Activated CD4-positive, alpha-beta T cell treated with anti-CD3 and anti-CD28 coated beads for 24 hours (primary cell): Measurements from ENCODE around the gene IL34.

Experiments
- DNase-seq, 2 donors: peaks; one replicate each; pipeline ENCODE4 v3.0.0-alpha.2; 2020; ENCODE audit warnings: low read depth in 2 of 2

The IL34 gene

DNA sequence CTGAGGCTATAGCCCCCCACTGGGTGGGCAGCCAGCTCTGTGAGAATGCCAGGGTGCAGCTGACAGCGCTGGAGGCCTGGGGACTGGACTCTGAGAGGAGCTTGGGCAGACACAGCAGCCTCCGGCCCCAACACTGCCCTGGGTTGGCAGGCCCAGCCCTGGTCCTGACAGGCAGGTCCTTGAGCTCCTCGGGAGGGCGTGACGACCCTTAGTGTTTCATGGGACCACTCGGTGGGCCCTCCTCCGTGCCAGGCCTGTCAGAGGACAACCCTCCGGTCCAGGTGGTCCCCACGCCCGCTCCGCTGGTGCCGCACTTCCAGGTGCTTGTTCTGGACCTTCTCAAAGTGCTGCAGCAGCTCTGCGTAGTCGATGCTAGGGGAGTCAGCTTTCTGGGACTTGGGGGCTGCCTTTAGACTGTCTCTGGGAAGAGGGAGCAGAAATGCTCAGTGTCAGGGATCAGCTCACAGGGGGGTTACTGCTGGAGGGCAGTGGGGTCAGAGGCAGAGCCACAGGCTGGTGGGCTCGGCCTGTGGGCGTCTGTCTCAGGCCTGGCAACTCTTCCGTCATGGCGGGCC, 41.4 kb downstream of the IL34 start:
- no peak for DNase-seq

DNA sequence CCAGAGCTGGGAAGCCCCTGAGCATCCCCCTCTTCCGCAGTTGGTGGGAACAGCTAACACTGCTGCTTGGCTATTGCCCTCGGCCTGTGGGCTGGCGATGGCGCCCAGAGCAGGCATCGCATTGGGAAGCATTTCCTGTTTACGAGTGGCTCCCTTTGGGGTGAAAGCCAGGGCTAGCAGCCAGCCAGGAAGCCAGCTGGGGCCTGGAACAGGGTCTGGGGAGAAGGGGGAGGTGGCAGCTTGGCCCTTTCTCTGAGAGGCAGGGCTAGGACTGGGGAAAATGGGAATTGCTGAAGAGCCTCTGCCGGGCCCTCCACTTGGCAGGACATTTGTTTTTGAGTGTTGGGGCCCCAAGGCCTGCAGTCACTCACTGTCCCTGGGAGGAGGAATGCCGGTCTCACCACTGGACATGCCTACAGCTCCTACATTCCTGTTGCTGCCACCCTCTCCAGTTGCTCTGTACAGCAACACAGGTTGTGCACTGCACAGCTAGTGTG, 41.9 kb downstream of the IL34 start:
- DNase-seq: no peak

DNA sequence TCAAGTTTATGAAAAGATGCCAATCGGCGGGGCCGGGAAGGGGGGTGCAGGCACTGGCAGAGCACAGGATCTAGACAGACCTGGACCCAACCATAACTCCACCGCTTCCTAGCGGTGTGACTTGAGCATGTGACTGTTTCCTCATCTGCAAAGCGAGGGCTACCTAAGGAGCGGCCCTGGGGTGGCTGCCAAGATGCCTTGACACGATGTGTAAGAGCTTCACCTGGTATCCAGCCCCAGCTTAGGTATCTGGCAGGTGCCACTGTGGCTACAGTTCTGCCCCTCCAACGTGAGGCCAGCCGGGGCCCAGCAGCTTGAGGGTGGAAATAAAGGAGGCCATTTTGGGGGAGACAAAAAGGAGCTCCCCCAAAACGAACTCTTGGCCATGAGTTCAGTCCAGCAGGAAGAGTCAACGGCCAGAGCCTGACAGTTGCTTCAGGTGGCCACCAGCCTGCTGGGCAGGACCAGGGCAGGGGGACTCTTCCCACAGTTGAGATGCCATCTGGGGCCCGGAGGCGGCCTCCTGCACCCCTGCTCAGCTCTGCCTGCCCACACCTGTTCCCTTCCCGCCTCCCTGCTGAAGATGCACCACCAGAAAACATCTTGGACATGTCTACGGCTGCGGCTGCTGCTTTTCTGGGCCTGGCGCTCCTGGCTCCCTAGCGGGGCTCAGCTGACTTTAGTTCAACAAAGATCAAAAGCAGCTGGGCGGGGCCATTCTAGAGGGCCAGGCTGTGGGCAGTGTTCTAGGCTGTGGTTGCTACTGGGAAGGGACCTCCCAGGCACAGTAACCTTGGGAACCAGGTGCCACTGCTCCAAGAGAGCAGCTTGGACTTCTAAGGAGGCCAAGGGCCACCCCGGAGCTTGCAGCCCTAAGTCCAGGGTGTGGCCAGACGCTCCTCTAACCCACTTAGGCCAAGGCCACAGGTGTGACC, 42.9 kb downstream of the IL34 start:
- DNase-seq: no peak

DNA sequence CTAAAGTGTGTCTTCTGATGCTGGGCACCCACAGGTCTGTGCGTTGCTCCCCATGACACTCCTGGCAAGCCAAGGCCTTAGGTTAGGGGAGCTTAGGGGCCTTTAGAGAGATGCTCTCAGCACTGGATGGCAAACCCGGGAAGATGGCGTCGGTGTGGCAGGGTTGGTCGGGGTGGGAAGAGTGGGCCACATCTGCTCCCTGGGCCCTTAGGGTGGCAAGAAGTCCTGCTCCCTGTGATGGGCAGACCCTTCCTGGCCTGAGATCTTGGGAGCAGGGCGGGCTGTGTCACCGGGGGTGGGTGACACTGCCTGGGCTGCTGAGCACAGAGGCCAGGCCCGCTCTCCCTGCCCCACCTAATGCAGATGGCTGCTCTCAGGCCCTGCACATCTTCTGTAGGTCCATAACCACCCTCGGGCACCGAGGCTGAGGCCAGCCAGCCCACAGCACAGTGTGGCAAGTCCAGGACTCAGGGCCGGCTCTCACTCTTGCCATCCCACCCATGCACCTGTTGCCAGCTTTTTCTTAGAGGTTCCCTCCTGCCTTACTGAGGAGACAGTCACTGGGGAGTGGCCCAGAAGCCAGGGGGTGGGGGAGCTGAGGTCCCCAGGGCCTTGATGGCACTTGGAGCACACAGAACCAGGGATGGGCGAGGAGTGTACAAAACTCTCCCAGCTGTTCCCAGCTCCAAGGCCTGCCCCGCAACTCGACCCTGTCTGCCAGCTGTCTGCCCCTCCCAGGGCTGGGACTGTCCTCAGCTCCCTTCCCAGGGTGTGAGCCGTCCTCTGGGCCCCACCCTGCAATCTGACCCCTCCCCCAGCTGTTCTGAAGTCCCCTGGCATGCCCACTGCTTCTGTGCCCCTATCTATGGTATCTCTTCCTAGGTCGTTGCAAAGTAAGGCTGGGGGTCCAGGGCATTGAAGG, 43.9 kb downstream of the IL34 start:
- DNase-seq: no peak

DNA sequence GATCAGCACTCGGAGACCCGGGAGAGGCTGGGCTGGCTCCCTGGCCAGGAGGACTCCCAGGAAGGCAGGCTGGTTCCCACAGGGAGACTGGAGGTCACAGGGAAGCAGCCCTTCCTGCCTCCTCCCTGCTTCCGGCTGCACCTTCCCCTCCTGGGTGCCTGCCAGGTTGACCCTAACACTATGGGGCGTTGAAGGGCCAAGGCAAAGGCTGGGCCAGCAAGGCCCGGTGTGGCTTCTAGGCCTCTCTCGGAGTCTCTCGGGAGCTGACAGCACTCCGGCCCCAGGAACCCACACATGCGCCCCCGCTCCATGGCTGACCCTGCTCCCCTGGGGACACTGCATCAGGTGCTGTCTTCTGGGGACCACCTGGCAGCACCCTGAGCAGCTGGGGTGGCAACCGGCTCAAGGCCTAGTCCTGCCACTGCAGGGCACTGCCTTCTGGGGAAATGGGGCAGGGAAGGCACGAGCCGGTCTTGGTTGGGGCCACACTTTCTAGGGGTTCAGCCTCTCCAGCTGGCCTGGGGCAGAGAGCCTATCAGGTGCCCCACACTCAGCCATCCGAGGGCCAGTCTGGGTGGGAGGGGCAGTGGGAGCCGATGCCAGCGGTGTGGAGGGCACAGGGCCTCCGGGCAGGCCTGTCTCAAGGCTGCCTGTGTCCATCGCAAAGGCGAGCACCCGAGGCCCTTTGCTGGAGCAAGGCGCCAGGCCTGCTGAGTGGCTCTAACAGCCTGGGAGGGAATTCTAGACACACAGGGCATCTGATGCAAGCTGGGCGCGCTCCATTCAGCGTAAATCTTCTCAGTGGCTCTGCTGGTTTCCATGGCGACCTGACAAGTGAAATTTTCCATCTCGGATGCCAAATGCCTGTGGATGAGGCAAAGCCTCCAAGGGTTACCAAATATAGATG, 45.1 kb downstream of the IL34 start:
- no peak for DNase-seq

DNA sequence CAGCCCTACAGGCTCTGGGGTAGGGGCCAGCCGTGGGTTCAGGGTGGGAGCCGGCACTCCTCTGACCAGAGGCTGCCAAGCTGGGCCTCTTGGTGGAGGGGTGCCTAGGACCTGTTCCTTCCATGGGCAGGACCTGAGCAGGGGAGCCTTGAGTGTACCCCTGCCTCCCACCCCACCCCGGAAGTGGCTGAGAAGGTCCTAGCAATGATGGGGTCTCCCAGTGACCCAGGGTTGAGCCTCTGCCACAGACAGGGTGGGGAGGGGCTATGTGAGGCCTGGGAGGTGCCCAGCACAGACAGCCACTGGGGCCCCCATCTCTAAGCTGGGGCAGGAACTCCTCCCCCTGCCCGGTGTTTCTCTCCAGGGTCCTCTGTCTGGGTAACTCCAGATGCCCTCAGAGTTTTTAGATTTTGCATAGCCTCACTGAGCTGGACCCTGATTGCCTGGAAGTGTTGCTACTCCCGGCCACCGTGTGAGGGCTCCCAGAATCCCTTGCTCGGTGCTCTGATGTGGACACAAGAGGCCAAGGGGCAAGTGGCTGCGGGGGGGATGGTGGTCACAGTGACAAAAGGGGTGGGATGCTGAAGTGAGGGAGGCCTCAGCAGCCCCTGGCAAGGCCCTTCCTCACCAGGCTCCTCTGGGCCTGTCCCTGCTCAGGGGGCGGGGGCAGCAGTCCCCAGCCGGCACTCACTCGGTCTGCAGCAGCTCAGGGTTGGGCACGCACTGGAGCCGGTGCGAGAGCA, 45.9 kb downstream of the IL34 start:
- DNase-seq: no peak

DNA sequence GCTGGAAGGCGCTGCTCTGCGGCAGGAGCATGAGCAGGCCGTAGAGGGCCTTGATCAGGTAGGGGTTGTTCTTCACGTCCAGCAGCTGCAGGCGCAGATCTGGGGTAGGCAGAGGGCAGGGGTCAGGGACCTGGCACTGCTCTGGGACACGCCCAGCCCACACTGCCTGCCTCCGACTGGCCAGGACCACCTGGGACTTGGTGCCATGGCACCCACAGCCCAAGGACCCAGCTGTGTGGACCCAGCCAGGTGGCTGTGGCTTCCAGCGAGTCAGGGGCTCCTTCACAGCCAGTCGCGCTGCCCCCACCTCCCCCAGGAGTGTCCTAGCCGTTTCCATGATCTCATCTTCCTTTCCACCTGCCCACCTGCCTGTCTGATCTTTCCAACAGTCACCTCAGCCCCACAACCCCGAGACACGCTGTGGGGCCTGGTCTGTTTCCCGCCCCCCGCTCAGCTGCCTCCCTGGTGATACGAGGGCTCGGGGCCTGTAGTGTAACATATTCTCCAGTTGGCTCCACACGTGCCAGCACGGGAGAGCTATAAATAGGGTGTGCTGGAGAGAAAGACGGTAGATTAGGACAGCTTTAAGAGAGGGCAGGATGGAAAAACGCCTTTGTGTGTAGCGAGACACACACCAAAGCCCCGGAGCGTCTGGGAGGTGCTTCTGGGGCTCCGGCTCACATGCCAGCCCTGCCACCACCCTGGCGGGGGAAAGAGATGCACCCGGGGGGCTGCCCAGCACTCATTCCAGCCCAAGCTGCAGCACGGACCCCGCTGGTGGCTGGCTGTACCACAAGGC, 46.7 kb downstream of the IL34 start:
- DNase-seq: no peak

DNA sequence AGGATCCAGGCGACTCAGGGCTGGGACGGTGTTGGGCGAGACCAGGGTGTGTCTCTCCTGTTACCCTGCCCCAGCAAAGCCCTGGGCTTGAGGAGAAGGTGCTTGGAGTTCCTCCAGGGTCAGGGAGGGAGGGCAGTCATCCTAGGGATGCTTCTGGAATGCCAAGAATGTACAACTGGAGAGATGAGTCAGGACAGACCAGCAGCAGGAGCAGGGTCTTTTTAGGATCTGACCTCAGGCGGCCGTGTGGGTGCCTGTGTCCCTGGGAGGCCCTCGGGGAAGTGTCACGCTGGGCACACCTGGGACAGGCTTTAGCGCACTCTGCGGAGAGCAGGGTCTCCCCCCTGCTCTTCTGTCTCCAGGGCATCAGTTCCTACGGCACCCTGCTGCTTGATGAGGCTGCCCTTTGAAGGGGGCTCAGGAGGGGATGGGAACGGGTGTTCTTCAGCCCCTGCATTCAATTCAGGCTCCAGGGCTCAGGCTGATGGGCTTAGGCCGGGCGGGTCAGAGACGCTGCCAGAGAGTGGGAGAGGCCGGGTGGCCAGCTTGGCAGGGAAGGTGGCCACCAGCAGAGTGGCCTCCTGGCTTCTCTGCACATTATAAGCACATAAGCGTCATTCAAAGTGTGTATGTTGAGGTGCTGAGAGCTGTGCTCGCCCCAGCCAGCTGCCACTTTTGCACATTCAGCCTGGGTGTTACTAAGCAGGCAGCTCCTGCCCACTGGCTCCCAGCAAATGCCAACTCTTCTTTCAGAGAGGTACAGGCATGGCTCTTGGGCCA, 47.9 kb downstream of the IL34 start:
- no peak for DNase-seq

DNA sequence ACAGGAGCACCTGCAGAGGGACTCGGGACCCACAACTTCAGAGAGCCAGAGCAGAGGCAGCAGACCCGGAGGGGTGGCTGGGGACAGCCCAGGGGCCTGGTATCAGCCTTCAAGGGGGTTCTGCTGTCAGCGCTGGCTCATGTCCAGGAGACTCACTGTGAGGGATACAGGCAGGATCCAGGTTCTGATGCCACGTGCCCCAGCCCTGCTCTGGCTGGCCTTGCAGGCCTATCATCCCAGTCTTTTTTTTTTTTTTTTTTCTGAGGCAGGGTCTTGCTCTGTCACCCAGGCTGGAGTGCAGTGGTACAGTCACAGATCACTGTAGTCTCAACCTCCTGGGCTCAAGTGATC, 48.5 kb downstream of the IL34 start:
- no peak for DNase-seq

DNA sequence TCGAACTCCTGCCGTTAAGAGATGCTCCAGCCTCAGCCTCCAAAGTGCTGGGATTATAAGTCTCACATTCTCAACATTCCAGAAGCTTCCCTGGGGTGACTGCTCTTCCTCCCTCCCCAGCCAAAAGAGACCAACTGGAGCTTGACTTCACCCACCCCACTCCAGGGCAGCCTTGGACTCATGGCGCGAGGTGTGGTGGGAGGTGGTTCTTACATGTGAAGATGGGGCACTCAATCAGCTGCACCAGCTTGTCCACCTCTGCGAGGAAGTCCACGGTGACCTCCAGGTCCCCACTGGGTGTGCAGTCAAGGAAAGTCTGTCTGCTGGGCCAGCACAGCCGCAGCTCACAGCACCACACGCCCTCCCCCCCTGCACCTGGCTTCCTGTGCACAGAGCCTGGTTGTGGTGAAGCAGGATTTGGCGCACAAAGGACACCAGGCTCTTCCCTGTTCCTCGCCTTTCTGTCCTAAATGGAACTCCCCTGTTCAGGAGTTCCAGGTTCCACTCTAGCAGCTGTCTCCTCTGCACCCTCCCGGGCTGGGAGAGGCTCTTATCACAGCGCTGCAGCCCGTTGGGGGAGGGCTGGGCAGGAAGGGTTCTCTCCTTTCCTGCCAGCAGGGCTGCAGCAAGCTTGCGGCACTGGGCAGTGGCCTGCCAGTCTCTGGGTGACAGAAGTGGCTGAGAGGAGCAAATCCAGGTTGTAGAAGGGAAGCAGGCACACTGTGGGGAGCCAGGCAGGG, 49.1 kb downstream of the IL34 start:
- DNase-seq: no peak

DNA sequence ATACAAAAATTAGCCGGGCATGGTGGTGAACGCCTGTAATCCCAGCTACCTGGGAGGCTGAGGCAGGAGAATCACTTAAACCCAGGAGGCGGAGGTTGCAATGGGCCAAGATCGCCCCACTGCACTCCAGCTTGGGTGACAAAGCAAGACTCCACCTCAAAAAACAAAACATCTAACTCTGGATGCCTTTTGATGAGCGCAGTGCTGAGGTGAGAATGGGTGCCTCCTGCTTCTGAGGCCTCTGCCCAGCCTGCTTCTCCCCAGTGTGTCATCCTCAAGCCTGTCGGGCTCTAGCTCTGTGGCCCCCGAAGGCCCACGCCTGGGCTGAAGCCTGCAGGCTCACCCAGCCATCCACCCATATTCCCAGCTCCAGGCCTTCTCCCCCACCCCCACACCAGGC, 50.0 kb downstream of the IL34 start:
- no peak for DNase-seq

DNA sequence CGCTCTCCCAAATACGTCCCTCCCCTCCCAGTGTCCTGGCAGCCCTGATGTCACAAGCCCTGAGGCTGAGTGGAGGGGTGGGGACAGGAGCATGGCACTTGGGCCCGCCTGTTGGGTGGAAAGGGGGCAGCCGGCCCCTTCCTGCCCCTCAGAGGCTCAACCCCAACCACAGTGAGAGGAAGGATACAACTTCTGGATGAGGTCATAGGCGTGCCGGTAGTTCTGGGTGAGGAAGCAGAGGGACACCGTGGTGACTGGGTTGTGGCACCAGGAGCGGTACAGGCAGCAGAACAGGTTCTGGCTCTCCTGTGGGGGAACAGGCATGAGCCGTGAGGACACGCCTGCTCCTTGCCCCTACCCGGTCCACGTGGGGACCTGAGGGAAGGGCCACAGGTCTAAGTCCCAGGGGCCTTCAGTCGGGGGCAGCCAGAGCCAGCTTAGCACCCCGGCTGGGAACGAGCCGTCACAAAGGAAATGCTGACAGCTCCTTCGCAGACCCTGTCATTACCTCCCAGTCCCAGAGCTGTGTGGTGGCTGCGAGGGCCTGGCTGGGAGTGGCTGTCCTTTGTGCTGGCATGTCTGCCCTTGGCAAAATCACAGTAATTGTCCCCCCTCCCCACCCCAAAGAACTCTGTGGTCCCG, 50.7 kb downstream of the IL34 start:
- no peak for DNase-seq

DNA sequence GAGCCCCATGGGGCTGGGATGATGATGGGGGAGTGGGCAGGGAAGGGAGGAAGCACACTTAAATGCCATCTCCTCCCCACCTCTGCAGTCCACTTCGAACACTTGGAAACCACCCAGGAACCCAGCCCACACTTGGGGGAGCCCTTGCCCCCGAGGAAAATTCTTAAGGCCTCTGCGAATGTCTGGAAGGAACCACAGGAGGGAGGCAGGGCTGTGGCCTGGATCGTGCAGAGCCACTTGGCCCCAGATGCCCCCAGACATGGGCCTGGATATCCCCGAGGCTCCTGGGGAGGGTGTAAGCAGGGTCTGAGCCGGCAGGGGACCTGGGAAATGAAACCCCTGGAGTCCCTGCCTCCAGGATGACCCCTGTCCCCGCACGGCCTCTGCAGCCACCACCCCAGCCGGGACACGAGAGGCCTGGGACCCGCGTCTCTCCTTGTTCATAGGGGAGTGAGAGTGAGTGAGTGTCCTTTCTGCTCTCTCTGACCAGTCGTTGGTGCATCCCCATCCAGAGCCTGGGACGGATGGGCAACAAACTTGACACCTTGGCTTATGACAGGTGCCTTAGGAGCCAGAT, 51.3 kb downstream of the IL34 start:
- DNase-seq: no peak

DNA sequence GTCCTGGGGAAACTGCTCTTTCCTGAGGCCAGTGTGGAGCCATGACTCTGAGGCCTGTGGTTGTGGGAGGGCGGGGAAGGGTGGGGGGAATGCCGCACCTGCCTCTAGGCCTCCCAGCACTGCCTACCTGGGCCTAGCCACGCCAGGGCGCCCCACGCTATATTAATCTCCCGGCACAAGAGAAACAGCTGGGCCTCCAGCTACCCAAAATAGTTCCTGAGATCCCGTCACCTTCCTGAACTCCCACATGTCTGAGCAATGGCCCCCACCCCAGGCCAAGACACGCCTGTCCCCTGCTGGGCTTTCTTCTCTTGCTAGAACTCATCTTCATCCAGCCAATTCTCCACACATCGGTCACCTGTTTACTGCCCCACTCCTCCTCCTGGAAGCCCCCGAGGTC, 52.5 kb downstream of the IL34 start:
- no peak for DNase-seq

DNA sequence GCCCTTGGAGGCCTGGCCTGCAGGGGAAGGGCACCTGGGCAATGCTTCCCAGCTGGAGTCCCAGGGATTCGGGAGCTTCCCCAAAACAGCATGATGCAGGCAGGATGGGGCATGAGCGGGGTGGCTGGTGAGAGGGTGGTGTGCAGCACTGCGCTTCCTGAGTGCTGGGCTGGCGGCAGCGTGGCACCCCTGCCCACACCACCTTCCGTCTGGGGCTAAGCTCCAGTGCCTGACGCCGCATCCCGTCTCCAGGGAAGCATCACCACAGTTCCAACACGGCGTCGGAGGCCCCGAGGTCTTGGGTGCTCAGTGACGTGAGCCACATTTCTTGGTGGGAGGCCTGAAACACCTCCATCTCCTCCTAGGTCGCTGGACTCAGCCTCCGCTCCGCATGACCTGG, 53.3 kb downstream of the IL34 start:
- no peak for DNase-seq

DNA sequence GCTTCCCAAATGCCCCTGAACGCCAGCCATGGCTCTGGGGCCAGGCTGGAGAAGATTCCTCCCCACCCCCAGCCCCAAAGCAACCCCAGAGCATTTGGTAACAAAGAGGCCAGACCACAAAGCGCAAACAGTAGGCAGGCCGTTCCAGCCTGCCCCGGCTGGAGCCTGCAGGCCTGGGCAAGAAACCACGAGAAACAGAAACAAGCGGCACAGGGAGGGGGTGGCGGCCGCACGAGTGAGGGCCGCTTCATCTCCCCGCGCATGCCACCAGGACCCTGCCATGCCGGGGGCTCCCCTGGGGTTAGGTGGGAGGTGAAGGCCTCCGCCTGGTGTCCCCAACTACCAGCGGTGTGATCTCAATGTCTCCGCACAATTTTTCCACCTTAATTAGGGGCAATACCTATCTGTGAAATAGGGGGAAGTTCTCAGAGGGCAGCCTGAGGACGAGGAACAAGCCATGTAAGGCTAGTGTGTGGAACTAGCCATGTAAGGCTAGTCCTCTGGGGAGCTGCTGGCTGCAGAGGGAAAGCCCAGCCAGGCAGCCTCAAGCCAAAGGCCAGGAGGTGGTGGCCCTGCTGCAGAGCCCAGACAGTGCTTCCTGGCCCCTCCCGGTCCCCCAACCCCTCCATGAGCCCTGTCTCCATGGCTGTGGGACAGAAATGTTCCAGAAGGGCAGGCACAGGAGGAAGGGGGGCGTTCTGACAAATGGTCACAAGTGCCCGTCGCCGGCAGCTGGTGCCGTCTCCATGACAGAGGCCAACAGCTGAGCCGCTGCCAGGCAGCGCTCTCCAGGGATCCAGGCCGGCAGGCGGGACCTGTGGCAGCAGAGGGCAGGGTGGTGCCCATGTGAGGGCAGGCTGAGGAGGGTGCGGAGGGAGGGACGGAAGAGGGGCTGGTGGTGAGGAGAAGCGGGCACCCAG, 54.0 kb downstream of the IL34 start:
- DNase-seq: no peak
